ENCODE measurements around the gene TOMM7.

Gene TOMM7

GRCh38 chr7:22787951-22788350 lies 34.7 kb downstream of the TOMM7 start:
- H3K27ac ChIP-seq, result no peak overlapping the region
- H3K4me1 ChIP-seq (ENCODE audit: control insufficient read depth in 1 of 2, insufficient read depth in 1 of 2, low read depth in 1 of 2, low read length in 1 of 2), result no peaks in the 10 kb centered on the region
- TF ChIP-seq CTCF (IDR thresholded peaks at IDR 0.05), result no peak
- H3K27me3 ChIP-seq, result peaks cover 4% of the 10 kb centered on the region
- H3K4me3 ChIP-seq (ENCODE audit: low read depth in 1 of 2, low read length in 1 of 2), result no peak overlapping the region
- no peaks in the 10 kb centered on the region for H3K36me3 ChIP-seq
- no peaks in the 10 kb centered on the region for H3K9me3 ChIP-seq

DNA sequence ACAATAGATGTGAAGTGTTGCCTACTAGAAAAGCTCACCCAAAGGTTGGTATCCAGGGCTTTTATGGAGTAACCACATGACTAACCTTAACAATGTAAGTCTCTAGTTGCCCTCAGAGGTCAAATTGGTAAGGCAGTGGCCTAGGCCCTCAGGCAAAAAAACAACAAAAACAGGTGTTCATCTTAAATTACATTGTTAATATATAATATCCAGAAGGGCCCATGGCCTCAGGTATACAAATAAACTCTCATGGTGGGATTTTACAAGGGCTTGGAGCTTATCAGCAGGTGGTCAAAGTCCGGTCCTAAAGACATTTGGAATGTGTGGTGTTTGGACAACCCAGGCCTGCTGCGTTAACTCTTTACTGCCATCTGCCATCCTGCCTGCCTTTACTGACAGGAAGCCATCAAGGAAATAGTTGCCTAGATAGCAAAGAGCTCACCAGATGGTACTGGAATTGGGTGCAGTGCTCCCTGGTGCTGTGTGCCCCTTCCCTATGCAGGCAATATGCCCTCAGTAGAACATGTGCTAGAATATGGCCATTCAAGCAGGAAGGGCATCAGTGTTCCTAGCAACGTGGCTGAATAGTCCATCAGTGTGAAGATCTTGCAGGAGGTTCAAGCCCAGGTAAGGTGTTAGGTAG lies 36.2 kb downstream of the TOMM7 start:
- peaks cover 4% of the 10 kb centered on the region for H3K27me3 ChIP-seq
- no peak overlapping the region for H3K27ac ChIP-seq
- TF ChIP-seq CTCF (IDR thresholded peaks at IDR 0.05), result no peak
- no peaks in the 10 kb centered on the region for H3K4me1 ChIP-seq (ENCODE audit: control insufficient read depth in 1 of 2, insufficient read depth in 1 of 2, low read depth in 1 of 2, low read length in 1 of 2)
- H3K9me3 ChIP-seq, result no peaks in the 10 kb centered on the region
- H3K4me3 ChIP-seq (ENCODE audit: low read depth in 1 of 2, low read length in 1 of 2), result no peak overlapping the region
- H3K36me3 ChIP-seq, result no peaks in the 10 kb centered on the region

GRCh38 chr7:22784346-22784745 lies 38.3 kb downstream of the TOMM7 start:
- Histone ChIP-seq H3K4me3 (ENCODE audit: low read depth in 1 of 2, low read length in 1 of 2) (no peak overlapping the region), H3K4me1 (ENCODE audit: control insufficient read depth in 1 of 2, insufficient read depth in 1 of 2, low read depth in 1 of 2, low read length in 1 of 2) (no peaks in the 10 kb centered on the region), H3K27ac (no peak overlapping the region), H3K27me3 (no peaks in the 10 kb centered on the region), H3K36me3 (no peaks in the 10 kb centered on the region), H3K9me3 (no peaks in the 10 kb centered on the region)
- no peak for TF ChIP-seq CTCF (IDR thresholded peaks at IDR 0.05)

GRCh38 chr7:22783421-22783820 lies 39.2 kb downstream of the TOMM7 start:
- no peak for TF ChIP-seq CTCF (IDR thresholded peaks at IDR 0.05)
- Histone ChIP-seq H3K9me3 (no peaks in the 10 kb centered on the region), H3K36me3 (no peaks in the 10 kb centered on the region), H3K27ac (no peak overlapping the region), H3K27me3 (no peaks in the 10 kb centered on the region), H3K4me1 (ENCODE audit: control insufficient read depth in 1 of 2, insufficient read depth in 1 of 2, low read depth in 1 of 2, low read length in 1 of 2) (no peaks in the 10 kb centered on the region), H3K4me3 (ENCODE audit: low read depth in 1 of 2, low read length in 1 of 2) (no peak overlapping the region)

DNA sequence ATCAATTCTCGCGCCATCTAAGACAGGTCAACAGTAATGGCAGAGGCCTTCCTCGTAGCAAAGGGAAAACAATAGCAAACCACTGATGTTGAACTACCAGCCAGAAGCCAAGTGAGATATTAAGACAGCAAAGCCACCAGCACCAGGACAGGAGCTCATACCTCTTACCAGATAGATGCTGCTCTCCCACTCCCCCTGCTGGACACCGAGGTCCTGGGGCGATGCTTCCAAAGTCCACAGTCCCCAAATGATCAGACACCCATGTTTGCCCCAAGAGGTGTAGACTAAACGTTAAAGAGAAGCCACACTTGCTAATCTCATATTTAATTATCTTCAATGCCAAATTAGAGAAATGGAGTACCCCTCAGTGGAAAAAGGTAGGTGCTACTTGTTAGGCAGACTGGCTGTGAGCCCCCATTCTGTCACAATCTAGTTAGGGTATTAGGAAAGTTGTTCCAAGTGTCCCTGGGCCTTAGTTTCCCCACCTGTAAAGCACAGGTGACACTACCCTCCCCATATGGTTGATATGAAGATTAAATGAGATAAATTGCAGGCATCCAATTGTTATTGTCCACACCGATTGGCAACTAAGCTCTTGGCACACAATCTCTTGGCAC lies 39.9 kb downstream of the TOMM7 start:
- peak; percentile 49 for TF ChIP-seq CTCF (IDR thresholded peaks at IDR 0.05)
- no peaks in the 10 kb centered on the region for H3K27me3 ChIP-seq
- H3K36me3 ChIP-seq, result no peaks in the 10 kb centered on the region
- no peak overlapping the region for H3K27ac ChIP-seq
- no peaks in the 10 kb centered on the region for H3K4me1 ChIP-seq (ENCODE audit: control insufficient read depth in 1 of 2, insufficient read depth in 1 of 2, low read depth in 1 of 2, low read length in 1 of 2)
- H3K9me3 ChIP-seq, result no peaks in the 10 kb centered on the region
- no peak overlapping the region for H3K4me3 ChIP-seq (ENCODE audit: low read depth in 1 of 2, low read length in 1 of 2)

All from neutrophil (primary cell).